Mucosa of gallbladder (tissue), 1 donor: ENCODE data around the gene DUSP22. TPM values are rescaled to one million over a fixed set of nuclear protein-coding genes. Genes with fewer than 3 reads are reported as not detected.

ENCODE experiments used
- DNase-seq: peaks from one replicate; pipeline ENCODE4 v3.0.0-alpha.2; 2020; ENCODE audit warnings: low spot score
- total RNA-seq: library from RNA; stranded (reverse); gene quantifications from one replicate; pipeline ENCODE4 v1.2.1, GENCODE V29; 2021
- donor health status: DM: no; HTN: no; CAD: no.

DUSP22 gene
- total RNA-seq, 1 donor from 2014 or later, result 36.4 TPM

- no peak for DNase-seq
These were observed 4.2 kb downstream of the DUSP22 start for GRCh38 chr6:296151-297122.

- DNase-seq, result no peak
These were observed 5.4 kb downstream of the DUSP22 start for GRCh38 chr6:297571-298232.

- DNase-seq, result no peak
These were observed 6.2 kb downstream of the DUSP22 start for GRCh38 chr6:298233-299103.

- DNase-seq, result no peak
These were observed 7.1 kb downstream of the DUSP22 start for GRCh38 chr6:299104-299980.

- no peak for DNase-seq
These were observed 7.7 kb downstream of the DUSP22 start for GRCh38 chr6:300026-300425.

GRCh38 chr6:300494-301198, 8.4 kb downstream of the DUSP22 start:
- no peak for DNase-seq

GRCh38 chr6:301526-301925, 9.2 kb downstream of the DUSP22 start:
- no peak for DNase-seq

- no peak for DNase-seq
These were observed 9.8 kb downstream of the DUSP22 start for GRCh38 chr6:301929-302705.

GRCh38 chr6:302760-303159, 10.5 kb downstream of the DUSP22 start:
- DNase-seq, result no peak

- no peak for DNase-seq
These were observed 11.0 kb downstream of the DUSP22 start for GRCh38 chr6:303263-303662.

- no peak for DNase-seq
These were observed 11.8 kb downstream of the DUSP22 start for GRCh38 chr6:303948-304558.

- no peak for DNase-seq
These were observed 12.6 kb downstream of the DUSP22 start for GRCh38 chr6:304833-305370.

- DNase-seq, result no peak
These were observed 13.3 kb downstream of the DUSP22 start for GRCh38 chr6:305371-306206.

- DNase-seq, result no peak
These were observed 14.4 kb downstream of the DUSP22 start for GRCh38 chr6:306641-307061.

- no peak for DNase-seq
These were observed 15.0 kb downstream of the DUSP22 start for GRCh38 chr6:307065-307814.

- DNase-seq, result no peak
These were observed 15.6 kb downstream of the DUSP22 start for GRCh38 chr6:307874-308273.

- DNase-seq, result no peak
These were observed 16.0 kb downstream of the DUSP22 start for GRCh38 chr6:308307-308706.
